ENCODE measurements around the gene DPYSL4.

The DPYSL4 gene

DNA sequence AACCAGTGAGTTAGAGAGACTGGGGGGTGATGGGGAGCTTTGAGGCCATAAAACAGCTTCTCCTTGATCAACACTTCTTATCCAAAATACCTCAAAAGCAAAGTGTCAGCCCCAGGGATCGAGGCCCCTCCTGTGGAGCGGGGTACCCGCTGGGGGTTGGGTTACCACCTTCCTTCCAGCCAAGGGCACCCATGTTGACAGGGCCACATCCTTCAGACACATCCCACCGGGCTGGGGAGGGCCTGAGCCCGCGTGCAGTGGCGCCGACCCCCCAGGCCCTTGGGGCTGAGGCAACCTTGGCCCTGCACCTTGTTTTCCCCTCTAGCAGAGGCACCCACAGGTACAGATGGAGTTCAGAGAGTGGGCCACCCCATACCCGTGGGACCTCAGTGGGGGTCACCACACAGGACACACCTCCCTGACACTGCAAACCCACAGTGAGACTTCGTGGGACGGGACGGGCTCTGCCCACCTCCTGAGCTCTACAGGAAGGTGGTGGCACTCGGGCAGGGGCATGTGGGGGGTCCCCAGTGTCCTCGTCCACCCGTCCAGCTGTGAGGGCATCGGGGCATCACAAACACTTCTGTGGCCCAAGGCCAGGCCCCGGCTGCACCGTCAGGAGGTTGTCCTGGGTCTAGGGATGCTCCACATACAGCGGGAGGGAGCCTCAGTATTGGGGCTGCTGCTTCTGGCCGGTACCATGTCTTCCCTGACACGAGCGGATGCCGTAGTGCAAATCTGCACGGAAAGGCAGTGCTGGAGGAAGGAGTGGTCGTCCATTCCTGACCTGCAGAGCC, 10.7 kb downstream of the DPYSL4 start:
- no peak for DNase-seq

DNA sequence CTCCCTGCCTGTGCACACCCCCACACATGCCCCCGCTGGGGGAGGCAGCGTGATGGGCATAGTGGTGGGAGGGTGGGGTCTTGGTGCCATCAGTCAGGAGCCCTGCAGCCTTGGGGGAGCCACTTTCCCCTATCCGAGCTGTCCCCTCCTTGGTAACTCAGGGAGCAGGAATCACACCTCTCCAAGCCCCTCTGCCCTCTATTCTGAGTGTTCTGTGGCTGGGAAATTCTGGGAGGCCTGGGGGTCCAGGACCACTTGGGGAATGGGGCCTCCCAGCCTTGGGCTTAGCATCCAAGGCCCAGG, 11.3 kb downstream of the DPYSL4 start:
- DNase-seq, result no peak

- DNase-seq, result no peak
Observed at GRCh38 chr10:132198381-132199181, 11.8 kb downstream of the DPYSL4 start.

DNA sequence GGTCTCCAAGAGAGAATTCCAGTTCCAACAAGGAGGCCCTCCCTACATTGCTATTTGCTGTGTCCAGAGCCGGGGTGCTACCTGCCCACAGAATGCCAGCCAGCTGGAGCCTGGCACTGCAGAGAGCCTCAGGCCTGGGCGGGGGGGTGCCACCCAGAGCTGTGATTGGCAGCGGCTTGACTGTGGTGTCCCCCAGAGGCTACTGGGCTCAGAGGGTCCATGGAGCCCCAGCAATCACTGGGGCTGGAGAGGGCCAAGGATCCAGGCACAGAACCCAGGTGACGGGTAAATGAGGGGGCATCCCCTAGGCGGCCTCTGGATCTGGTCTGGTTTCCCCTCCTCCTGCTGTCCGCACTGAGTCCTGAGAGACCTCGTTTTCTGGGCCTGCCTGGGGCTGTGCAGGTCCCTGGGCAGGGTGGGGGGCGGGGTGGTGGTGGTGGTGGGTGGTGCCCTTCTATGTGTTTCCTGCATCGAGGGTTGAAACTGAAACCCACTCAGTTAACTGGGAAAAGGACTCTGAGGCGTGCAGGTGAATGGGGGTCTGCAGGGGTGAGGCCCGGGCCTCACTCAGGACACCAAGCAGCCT, 12.6 kb downstream of the DPYSL4 start:
- DNase-seq, result no peak

GRCh38 chr10:132199854-132200311, 13.1 kb downstream of the DPYSL4 start:
- DNase-seq, result no peak

GRCh38 chr10:132200344-132201110, 13.8 kb downstream of the DPYSL4 start:
- DNase-seq, result no peak

DNA sequence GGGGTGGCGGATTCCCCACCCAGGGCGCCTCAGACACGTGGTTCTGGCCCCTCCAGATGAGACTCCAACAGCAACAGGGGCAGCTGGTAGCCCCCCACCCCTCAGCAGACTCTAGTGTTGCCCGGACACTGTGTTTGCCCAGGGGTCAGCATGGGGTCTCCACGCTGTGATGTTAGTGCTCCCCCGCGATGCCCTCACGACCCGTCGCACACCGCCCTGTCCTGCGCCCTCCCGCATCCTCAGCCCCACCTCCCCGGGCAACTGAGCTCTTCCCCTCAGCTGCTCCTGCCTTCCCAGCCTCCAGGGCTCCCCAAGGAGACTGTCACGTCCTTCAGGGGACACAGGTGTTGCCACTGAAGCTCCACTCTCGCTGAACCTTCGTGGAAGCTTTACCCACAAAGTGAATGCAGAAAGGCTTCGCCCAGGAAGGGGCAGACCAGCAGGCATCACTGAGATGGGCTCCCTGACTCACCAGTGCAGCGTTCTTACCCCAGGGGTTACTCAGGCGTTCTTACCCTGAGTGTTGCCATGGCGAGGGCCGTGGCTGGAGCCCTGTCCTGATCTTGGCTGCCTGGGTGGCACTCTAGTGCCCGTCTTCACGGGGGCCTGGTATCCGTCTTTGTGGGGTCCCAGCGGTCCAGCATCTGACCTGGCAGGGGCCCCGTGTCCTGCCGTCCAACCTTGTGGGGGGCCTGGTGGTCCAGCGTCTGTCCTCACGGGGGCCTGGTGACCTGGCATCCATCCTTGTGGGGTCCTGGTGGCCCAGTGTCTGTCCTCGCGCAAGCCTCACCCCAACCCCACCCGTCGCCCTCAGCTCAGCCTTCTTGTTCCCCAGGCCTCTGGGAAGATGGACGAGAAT, 14.6 kb downstream of the DPYSL4 start:
- no peak for DNase-seq

- no peak for DNase-seq
Observed at GRCh38 chr10:132202070-132202970, 15.6 kb downstream of the DPYSL4 start.

- no peak for DNase-seq
Observed at GRCh38 chr10:132203256-132204077, 16.7 kb downstream of the DPYSL4 start.

GRCh38 chr10:132204078-132204780, 17.5 kb downstream of the DPYSL4 start:
- no peak for DNase-seq

GRCh38 chr10:132204781-132205473, 18.2 kb downstream of the DPYSL4 start:
- DNase-seq, result peak; percentile 34

DNA sequence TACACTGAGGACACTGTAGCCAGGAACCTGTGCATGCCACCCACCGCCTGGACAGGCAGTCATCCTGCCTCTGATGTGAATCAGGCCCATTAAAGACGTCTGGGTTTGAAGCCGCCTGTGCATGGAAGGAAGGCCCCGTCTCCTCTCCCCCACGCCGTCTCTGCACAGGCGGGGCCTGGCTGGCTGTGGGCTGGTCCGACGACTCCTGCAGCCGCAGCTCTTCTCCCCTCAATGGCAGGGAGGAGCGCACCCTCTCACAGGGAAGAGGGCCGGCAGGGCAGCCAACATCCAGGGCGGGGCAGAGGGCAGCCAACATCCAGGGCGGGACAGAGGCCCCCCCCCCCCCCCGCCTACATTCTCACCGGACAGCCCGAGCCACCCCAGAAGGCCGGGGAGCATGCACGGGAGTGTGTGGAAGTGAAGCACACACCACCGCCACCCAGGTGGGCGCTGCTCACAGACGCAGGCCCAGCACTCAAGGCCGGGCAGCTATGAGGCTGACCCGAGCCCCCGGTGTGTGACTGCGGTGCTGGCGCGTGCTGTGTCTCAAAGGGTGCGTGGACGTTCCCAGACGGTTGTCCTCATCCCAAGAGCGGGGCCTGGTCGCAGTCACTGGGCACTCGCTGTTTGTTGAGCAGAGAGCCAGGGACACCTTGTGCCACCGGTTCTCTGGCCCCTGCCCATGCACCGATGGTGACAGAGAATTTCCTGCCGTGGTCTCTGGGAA, 19.1 kb downstream of the DPYSL4 start:
- DNase-seq, result no peak

DNA sequence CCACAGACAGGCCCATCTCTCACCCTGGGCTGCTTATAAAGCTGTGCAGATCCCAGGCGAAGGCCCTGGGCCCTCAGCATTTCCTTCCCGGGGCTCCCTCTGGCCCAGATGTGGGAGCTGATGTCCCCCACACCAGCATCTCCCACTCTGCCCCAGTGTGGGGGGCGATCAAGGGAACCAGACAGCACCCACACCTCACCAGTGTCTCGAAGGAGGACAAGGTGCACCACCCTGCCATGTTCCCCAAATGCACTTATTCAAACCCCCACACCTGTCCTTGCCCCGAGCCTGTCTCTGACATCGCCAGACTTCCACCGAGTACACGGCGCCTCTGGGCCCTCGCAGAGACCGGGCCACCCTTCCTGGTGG, 19.6 kb downstream of the DPYSL4 start:
- DNase-seq, result no peak

- DNase-seq, result no peak
Observed at GRCh38 chr10:132206806-132207535, 20.2 kb downstream of the DPYSL4 start.

DNA sequence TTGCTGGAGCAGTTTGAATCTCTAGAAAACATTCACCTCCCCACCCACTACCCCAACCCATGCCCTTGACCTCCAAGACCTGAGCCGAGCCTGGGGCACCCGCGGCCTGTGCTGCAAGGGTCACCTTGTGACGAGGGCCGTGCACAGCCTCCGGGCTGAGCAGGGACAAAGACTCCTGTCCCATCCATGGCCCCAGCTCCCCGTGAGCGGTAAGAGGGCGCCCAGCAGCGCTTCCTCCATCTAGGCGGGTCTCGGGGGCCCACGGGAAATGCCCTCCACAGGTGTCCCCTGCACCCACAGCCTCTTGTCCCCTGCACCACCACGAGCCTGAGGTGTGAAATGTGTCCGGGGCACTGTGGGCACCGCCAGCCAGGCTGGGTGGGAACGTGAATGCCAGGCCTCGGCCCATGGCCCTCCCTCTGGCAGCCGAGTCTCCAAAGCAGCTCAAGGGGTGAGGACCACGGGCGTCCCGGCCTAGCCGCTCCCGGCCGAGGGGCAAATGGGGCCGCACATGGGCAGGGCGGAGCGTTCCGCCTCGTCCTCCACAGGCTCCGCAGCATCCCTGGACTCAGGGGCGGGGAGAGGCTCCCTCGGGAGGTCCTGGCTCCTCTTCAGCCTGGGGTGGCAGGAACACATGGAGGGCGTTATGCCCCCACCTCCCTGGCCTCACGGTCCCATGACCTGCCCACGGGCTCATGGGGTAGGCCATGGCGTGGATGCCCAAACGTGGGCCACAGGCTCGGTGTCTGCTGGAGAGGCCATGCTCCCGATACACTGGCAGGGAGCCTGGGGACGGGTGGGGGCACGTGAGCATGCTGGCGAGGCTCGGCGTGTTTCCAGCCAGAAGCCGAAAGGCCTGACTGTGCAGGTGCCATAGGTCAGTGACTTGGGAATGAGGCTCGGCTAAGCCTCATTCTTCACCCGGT, 21.1 kb downstream of the DPYSL4 start:
- no peak for DNase-seq

DNA sequence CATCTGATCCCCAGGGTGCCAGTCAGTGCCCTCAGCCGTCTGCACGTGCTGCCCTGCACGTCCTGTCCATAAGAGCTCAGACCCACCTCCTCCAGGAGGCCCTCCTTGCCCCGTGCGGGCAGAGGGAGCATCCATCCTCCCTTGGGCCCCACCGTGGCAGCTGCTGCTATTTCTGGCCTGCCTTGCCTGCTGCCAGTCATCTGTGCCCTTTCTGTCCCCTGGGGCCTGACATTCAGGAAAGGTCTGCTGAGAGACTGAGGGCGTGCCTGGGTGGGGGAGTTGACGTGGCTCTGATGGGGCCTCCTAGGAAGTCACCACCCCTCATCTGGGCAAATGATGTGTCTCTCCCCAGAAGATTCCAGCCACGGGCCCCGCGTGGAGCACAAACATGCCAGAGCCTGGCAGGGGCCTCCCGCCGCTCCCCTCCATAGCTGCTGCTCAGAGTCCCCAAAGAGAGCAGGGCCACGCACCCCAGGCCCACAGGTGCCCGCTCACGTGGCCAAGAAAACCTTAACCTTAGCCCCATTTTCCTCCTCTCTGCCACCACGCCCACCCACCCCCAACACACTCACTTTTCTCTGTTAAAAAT, 21.8 kb downstream of the DPYSL4 start:
- DNase-seq, result no peak

Measured in NCI-H82 (cell line).